H1 (cell line): ENCODE measurements around the gene MPRIP. TPM values are rescaled to one million over a fixed set of nuclear protein-coding genes. Genes with fewer than 3 reads are reported as not detected.
"Not testable (repeated sequence)": the region's sequence is repeated elsewhere in the genome, so short reads cannot be mapped to it uniquely, and the experiment has no call there.

Source experiments
- CTCF ChIA-PET: fragments of 300-600 bp; sonication (Branson Sonifier 250); formaldehyde crosslinking; loops from one replicate; lab custom pipeline; 2021; ENCODE audit not compliant: partially characterized antibody; lab: Charles Lee
- POLR2A ChIA-PET: fragments of 300-600 bp; sonication (Branson Sonifier 250); formaldehyde crosslinking; loops from one replicate; lab custom pipeline; 2021; ENCODE audit warnings: inconsistent platforms; ENCODE audit not compliant: partially characterized antibody; lab: Charles Lee
- DNase-seq, 2 experiments: peaks; one replicate each; pipeline versions ENCODE4 v3.0.0 to v3.0.0-alpha.2; 2010 to 2022; ENCODE audit warnings: low spot score in 2 of 2, low read depth in 1 of 2, mixed read lengths in 1 of 2
- FAIRE-seq: peaks from 2 replicates; lab custom pipeline; 2011; peaks lifted over from hg19 to GRCh38; lab: Jason Lieb, UNC
- H2AFZ ChIP-seq: 2 replicates; pipeline ENCODE4 v1.8.1; 2012; ENCODE audit warnings: low read length, inconsistent platforms
- H2AK5ac ChIP-seq: 2 replicates; pipeline ENCODE4 v1.6.1; 2013; ENCODE audit warnings: low read depth, low read length
- H2BK120ac ChIP-seq: replicated peaks from 2 replicates; pipeline ENCODE3; 2013; ENCODE audit warnings: low read depth, low read length, inconsistent platforms
- H2BK12ac ChIP-seq: 2 replicates; pipeline ENCODE4 v1.6.1; 2013; ENCODE audit warnings: low read depth, low read length
- H2BK15ac ChIP-seq: 2 replicates; pipeline ENCODE4 v1.6.1; 2013; ENCODE audit warnings: low read length
- H2BK20ac ChIP-seq: 2 replicates; pipeline ENCODE4 v1.6.1; 2013; ENCODE audit warnings: low read length
- H2BK5ac ChIP-seq: 2 replicates; pipeline ENCODE4 v1.6.1; 2013; ENCODE audit warnings: low read depth, low read length
- H3K14ac ChIP-seq: 2 replicates; pipeline ENCODE4 v1.6.1; 2013; ENCODE audit warnings: inconsistent platforms; ENCODE audit not compliant: insufficient read length
- H3K18ac ChIP-seq: 2 replicates; pipeline ENCODE4 v1.6.1; 2013; ENCODE audit warnings: low read length; ENCODE audit errors: extremely low read depth
- H3K23ac ChIP-seq: 2 replicates; pipeline ENCODE4 v1.6.1; 2013; ENCODE audit warnings: inconsistent platforms; ENCODE audit not compliant: insufficient read length
- H3K23me2 ChIP-seq: 2 replicates; pipeline ENCODE4 v1.6.1; 2013; ENCODE audit warnings: low read depth, low read length
- H3K27ac ChIP-seq: 2 replicates; pipeline ENCODE4 v1.6.1; 2011; ENCODE audit warnings: low read depth, low read length, inconsistent platforms
- H3K27me3 ChIP-seq, 4 experiments: replicated peaks in 1 of 4; 1 replicate in 1 of 4; 2 replicates in 3 of 4; pipeline versions ENCODE4 v1.6.1 to v1.8.1; 2011 to 2013; ENCODE audit warnings: low read length in 3 of 4, mild to moderate bottlenecking in 3 of 4, inconsistent platforms in 2 of 4, mixed read lengths in 2 of 4, moderate library complexity in 1 of 4; ENCODE audit not compliant: control insufficient read depth in 3 of 4, insufficient read depth in 3 of 4; ENCODE audit errors: extremely low read depth in 1 of 4
- H3K36me3 ChIP-seq, 4 experiments: 2 replicates each; pipeline versions ENCODE4 v1.6.1 to v1.8.1; 2011 to 2013; ENCODE audit warnings: mild to moderate bottlenecking in 4 of 4, low read length in 3 of 4, moderate library complexity in 2 of 4, control low read depth in 1 of 4, inconsistent platforms in 1 of 4; ENCODE audit not compliant: insufficient read depth in 4 of 4, control insufficient read depth in 2 of 4
- H3K4ac ChIP-seq: replicated peaks from 2 replicates; pipeline ENCODE3; 2013; ENCODE audit warnings: low read length, low read depth, mixed read lengths, inconsistent platforms; ENCODE audit not compliant: insufficient read length
- H3K4me1 ChIP-seq, 4 experiments: replicated peaks in 1 of 4; 1 replicate in 1 of 4; 2 replicates in 3 of 4; pipeline versions ENCODE4 v1.6.1 to v1.8.1; 2011 to 2013; ENCODE audit warnings: low read length in 3 of 4, inconsistent platforms in 2 of 4, mixed read lengths in 1 of 4; ENCODE audit not compliant: insufficient read depth in 4 of 4, control insufficient read depth in 3 of 4
- H3K4me2 ChIP-seq, 2 experiments: 2 replicates each; pipeline versions ENCODE4 v1.6.1 to v1.8.1; 2011 to 2013; ENCODE audit warnings: low read depth in 2 of 2, low read length in 2 of 2, control low read depth in 1 of 2, inconsistent platforms in 1 of 2, mild to moderate bottlenecking in 1 of 2; ENCODE audit not compliant: insufficient read depth in 1 of 2
- H3K4me3 ChIP-seq, 4 experiments: fragments of 200-600, 300-600 bp in 1 of 4; sonication (generic), shearing (Covaris generic), sonication (Bioruptor Twin) in 1 of 4; 2 replicates each; pipeline versions ENCODE4 v1.5.1 to v1.8.1; 2011 to 2016; ENCODE audit warnings: low read length in 4 of 4, low read depth in 3 of 4, control low read depth in 2 of 4, inconsistent platforms in 2 of 4, mild to moderate bottlenecking in 2 of 4, mixed read lengths in 1 of 4, moderate library complexity in 1 of 4; ENCODE audit not compliant: insufficient read depth in 2 of 4; ENCODE audit errors: extremely low read depth in 1 of 4
- H3K56ac ChIP-seq: replicated peaks from 2 replicates; pipeline ENCODE3; 2013; ENCODE audit warnings: low read depth, mild to moderate bottlenecking, mixed read lengths, low read length, inconsistent platforms; ENCODE audit not compliant: insufficient read length
- H3K79me1 ChIP-seq: 2 replicates; pipeline ENCODE4 v1.6.1; 2013; ENCODE audit warnings: low read depth, low read length, control low read depth
- H3K79me2 ChIP-seq, 2 experiments: 2 replicates each; pipeline versions ENCODE4 v1.6.1 to v1.8.1; 2012 to 2013; ENCODE audit warnings: low read length in 2 of 2, mild to moderate bottlenecking in 2 of 2, inconsistent platforms in 1 of 2; ENCODE audit not compliant: insufficient read depth in 2 of 2, control insufficient read depth in 1 of 2
- H3K9ac ChIP-seq, 4 experiments: replicated peaks in 1 of 4; 1 replicate in 1 of 4; 2 replicates in 3 of 4; pipeline versions ENCODE4 v1.6.1 to v1.8.1; 2011 to 2013; ENCODE audit warnings: low read depth in 3 of 4, low read length in 3 of 4, control low read depth in 2 of 4, mild to moderate bottlenecking in 2 of 4, moderate library complexity in 2 of 4, inconsistent platforms in 1 of 4; ENCODE audit errors: extremely low read depth in 1 of 4
- H3K9me3 ChIP-seq, 2 experiments: 2 replicates each; pipeline versions ENCODE4 v1.6.1 to v1.8.1; 2012 to 2013; ENCODE audit warnings: mild to moderate bottlenecking in 2 of 2, moderate library complexity in 2 of 2, control low read depth in 1 of 2, inconsistent platforms in 1 of 2, low read depth in 1 of 2, low read length in 1 of 2, mixed read lengths in 1 of 2; ENCODE audit not compliant: insufficient read depth in 2 of 2
- H4K20me1 ChIP-seq, 2 experiments: replicated peaks in 1 of 2; 2 replicates each; pipeline versions ENCODE3 to v1.8.1; 2011 to 2013; ENCODE audit warnings: inconsistent platforms in 2 of 2, low read length in 2 of 2, mild to moderate bottlenecking in 1 of 2; ENCODE audit not compliant: insufficient read depth in 2 of 2, control insufficient read depth in 1 of 2
- H4K5ac ChIP-seq: 2 replicates; pipeline ENCODE4 v1.6.1; 2013; ENCODE audit warnings: low read length, low read depth, mixed read lengths, inconsistent platforms; ENCODE audit not compliant: insufficient read length
- H4K8ac ChIP-seq: 2 replicates; pipeline ENCODE4 v1.8.0; 2013; ENCODE audit warnings: mild to moderate bottlenecking, moderate library complexity, low read length, inconsistent platforms; ENCODE audit not compliant: insufficient read depth; ENCODE audit errors: extremely low read depth
- H4K91ac ChIP-seq: replicated peaks from 2 replicates; pipeline ENCODE3; 2013; ENCODE audit warnings: low read length, mixed read lengths, inconsistent platforms; ENCODE audit not compliant: insufficient read length
- RNF2 ChIP-seq: fragments of 200-900, 300-1000 bp; sonication (generic); IDR thresholded peaks from 2 replicates; pipeline ENCODE4 v1.7.1; 2016; ENCODE audit warnings: borderline replicate concordance, low read depth, mild to moderate bottlenecking, antibody characterized with exemption, low read length; ENCODE audit not compliant: poor library complexity, severe bottlenecking; ENCODE audit errors: missing control alignments
- SRF ChIP-seq: IDR thresholded peaks from 2 replicates; pipeline ENCODE4 v1.6.1; 2011; ENCODE audit warnings: mild to moderate bottlenecking, low read depth, low read length, moderate library complexity
- WGBS, 2 experiments: shearing (Covaris generic) in 1 of 2; methylation state at CpG; one replicate each; pipeline versions ENCODE4 v1.1.6 to v1.1.7; 2013 to 2015; ENCODE audit warnings: low lambda C conversion rate in 2 of 2, mixed read lengths in 2 of 2, inconsistent platforms in 1 of 2, low coverage in 1 of 2, missing lambda C conversion rate in 1 of 2; ENCODE audit not compliant: insufficient replicate concordance in 2 of 2, insufficient coverage in 1 of 2, insufficient read length in 1 of 2; ENCODE audit errors: extremely low coverage in 1 of 2, missing lambda C conversion rate in 1 of 2; 5-methylcytosine and 5-hydroxymethylcytosine counted together
- polyA plus RNA-seq, 7 experiments: library from polyadenylated mRNA; depleted of rRNA in 3 of 7; stranded (reverse) in 5 of 7; unstranded in 2 of 7; fragments of >200 nt in 5 of 7; fragments of 200-250 nt in 2 of 7; gene quantifications; 1 replicate in 5 of 7; 2 replicates in 1 of 7; 4 replicates in 1 of 7; pipeline versions ENCODE4 v1.2.1 to v1.2.3, GENCODE V29; 2011 to 2013; ENCODE audit warnings: missing spikeins in 2 of 7, mixed read lengths in 2 of 7
- total RNA-seq: library from RNA; stranded (reverse); fragmentation: NEBNext Ultra II Directional; extraction: Animal tissue kit (Norgen Biotek cat#: 25700); gene quantifications from 2 replicates; pipeline ENCODE4 v1.2.1, GENCODE V29; 2021

MPRIP gene
- total and polyA plus RNA-seq, 2 of the 8 experiments (the other 6 are each of a cell fraction or from before 2014, with no cell fraction given), result 48.6 to 146 TPM

DNA sequence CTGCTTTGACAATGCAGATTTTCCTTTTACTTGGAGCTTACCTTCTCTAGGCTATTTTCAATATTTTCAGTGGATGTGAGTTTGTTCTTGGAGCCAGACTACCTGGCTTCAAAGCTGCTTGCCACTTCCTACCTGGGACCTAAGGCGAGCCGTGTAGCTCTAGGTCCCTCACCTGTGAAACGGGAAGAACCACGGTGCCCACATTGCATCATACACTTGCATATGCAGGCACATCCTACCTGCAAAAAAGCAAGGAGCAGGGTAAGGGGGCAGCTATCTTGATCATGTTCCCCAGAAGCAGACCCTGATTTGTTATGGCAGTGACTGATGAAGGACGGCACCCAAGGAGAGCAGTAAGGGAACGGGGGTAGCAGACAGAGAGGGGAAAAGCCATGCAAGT is 27.0 kb upstream of the MPRIP start (continued):
- no peak for TF ChIP-seq RNF2
- TF ChIP-seq SRF, result no peak

DNA sequence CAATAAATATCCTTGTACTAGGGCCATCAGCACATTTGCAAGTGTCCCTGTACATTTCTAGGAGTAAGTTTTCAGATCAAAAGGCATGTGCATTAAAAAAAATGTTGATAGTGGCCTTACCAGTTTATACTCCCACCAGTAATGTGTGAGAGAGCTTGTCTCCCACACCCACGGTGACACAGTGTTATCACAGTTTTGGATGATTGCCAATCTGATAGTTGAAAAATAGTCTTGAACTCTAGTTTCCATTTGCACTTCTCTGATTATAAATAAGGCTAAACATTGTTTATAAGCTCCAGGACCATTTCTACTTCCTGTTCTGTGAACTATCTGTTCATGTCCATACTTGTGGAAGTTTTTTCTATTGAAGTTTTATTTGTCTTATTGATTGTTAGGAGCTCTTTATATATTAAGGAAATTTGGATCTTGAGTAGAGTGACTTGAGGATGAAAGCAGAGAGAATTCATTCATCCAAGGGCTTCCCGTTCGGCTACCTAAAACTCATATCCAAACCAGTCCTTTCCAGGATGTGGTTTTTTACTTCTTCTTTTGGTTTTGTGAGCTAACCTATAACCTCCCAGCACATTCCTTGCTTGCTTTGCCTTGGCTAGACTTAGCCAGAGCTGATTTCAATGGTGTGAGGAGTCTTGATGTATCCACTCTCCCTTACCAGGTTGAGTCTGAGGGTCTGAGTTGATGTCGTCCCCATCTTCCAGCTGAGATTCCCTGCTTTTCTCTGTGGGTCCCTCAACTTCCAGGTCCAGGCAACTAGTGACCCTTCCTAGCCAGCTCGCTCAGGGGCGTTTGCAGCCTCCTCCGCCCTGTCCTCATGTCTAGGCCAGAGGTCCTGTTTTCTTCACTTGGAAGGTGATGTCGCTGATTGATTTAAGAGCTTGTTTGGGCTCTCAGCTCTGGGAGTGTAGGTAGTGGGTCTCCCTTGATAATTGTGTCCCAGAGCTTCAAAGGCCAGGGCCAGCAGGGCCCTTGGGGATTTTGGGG is 25.8 kb upstream of the MPRIP start:
- WGBS, 2 experiments, result 90% methylated on average over 8 of the region's 8 CpGs; no CpG with 5 or more reads in 1 of the 2 experiments
- H2BK20ac ChIP-seq, DNase-seq, H3K27ac ChIP-seq, POLR2A ChIA-PET, H3K4me3 ChIP-seq, H4K91ac ChIP-seq, H3K79me1 ChIP-seq, H3K14ac ChIP-seq, H3K4me2 ChIP-seq, H2BK15ac ChIP-seq, H3K18ac ChIP-seq, H2AFZ ChIP-seq, H4K20me1 ChIP-seq, H2BK12ac ChIP-seq, H3K36me3 ChIP-seq, H3K79me2 ChIP-seq, H3K56ac ChIP-seq, H3K4me1 ChIP-seq, FAIRE-seq, H3K9me3 ChIP-seq, H3K27me3 ChIP-seq, H3K23me2 ChIP-seq, H3K4ac ChIP-seq, H4K8ac ChIP-seq, H2BK5ac ChIP-seq, H2BK120ac ChIP-seq, H2AK5ac ChIP-seq, H3K9ac ChIP-seq, H4K5ac ChIP-seq, H3K23ac ChIP-seq: not testable (repeated sequence)
- CTCF ChIA-PET, result interaction anchor here (0.6 to 2.6 kb wide), 9 partner anchors 9 to 353 kb away, joined by 3 to 14 read pairs (median 4); no protein-coding TSS in a partner anchor
